Caco-2 (cell line): ENCODE measurements around the gene UBASH3B. TPM values are rescaled to one million over a fixed set of nuclear protein-coding genes. Genes with fewer than 3 reads are reported as not detected.

Experiments used
- BruUV-seq: library from RNA; stranded (reverse); fragments of 400-500 nt; replicated peaks from 2 replicates; lab custom pipeline; 2021; lab: Mats Ljungman, UMichigan
- CTCF ChIA-PET: fragments of 300-600 bp; sonication (Branson Sonifier 250); formaldehyde crosslinking; loops from one replicate; lab custom pipeline; 2022; ENCODE audit warnings: antibody characterized with exemption; lab: Charles Lee
- POLR2A ChIA-PET: fragments of 300-600 bp; sonication (Branson Sonifier 250); formaldehyde crosslinking; loops from one replicate; lab custom pipeline; 2022; ENCODE audit warnings: antibody characterized with exemption; lab: Charles Lee
- DNase-seq, 2 experiments: peaks; one replicate each; pipeline versions ENCODE4 v3.0.0 to v3.0.0-alpha.2; 2020 to 2022
- H3K27me3 ChIP-seq: replicated peaks from 2 replicates; pipeline ENCODE4 v1.6.0; 2011; ENCODE audit warnings: low read length; ENCODE audit not compliant: control insufficient read depth, insufficient read depth
- H3K36me3 ChIP-seq: 2 replicates; pipeline ENCODE4 v1.5.1; 2011; ENCODE audit warnings: low read length; ENCODE audit not compliant: control insufficient read depth, insufficient read depth
- H3K4me1 ChIP-seq: fragments of 250-450 bp; sonication (Bioruptor Pico); 2 replicates; pipeline ENCODE4 v1.5.1; 2020; ENCODE audit warnings: mild to moderate bottlenecking
- H3K4me3 ChIP-seq: 2 replicates; pipeline ENCODE4 v1.5.1; 2011; ENCODE audit warnings: low read depth, mild to moderate bottlenecking, control low read depth, low read length
- H3K9me3 ChIP-seq: fragments of 250-450 bp; sonication (Bioruptor Pico); 2 replicates; pipeline ENCODE4 v1.5.1; 2020; ENCODE audit warnings: mild to moderate bottlenecking, moderate library complexity
- H3K27ac Mint-ChIP-seq: one replicate; pipeline ENCODE4 v1.8.0; 2022; ENCODE audit warnings: mixed read lengths; ENCODE audit not compliant: unreplicated experiment
- H3K27me3 Mint-ChIP-seq: one replicate; pipeline ENCODE4 v1.8.0; 2022; ENCODE audit warnings: mixed read lengths; ENCODE audit not compliant: insufficient read depth, unreplicated experiment
- H3K36me3 Mint-ChIP-seq: one replicate; pipeline ENCODE4 v1.8.0; 2022; ENCODE audit warnings: mild to moderate bottlenecking, mixed read lengths; ENCODE audit not compliant: insufficient read depth, unreplicated experiment
- H3K4me1 Mint-ChIP-seq: one replicate; pipeline ENCODE4 v1.8.0; 2022; ENCODE audit warnings: low read depth, mixed read lengths; ENCODE audit not compliant: unreplicated experiment
- H3K4me3 Mint-ChIP-seq: one replicate; pipeline ENCODE4 v1.8.0; 2022; ENCODE audit warnings: mild to moderate bottlenecking, moderate library complexity, mixed read lengths; ENCODE audit not compliant: unreplicated experiment
- H3K9me3 Mint-ChIP-seq: one replicate; pipeline ENCODE4 v1.8.0; 2022; ENCODE audit warnings: mixed read lengths; ENCODE audit not compliant: unreplicated experiment
- intact Hi-C: fragments of 100-400 bp; cut with micrococcal nuclease; formaldehyde crosslinking; loops from one replicate; pipeline ENCODE4 v1.10.0; 2022; ENCODE audit not compliant: unreplicated experiment
- total RNA-seq: library from RNA; stranded (reverse); gene quantifications from 2 replicates; pipeline ENCODE4 v1.2.3, GENCODE V29; 2022
- TF ChIP-seq, protein P1 (sequence below), 2 experiments: fragments of 200-600 bp in 1 of 2; IDR thresholded peaks; 1 replicate in 1 of 2; 2 replicates in 1 of 2; pipeline versions ENCODE4 v1.5.1 to v1.8.0; 2011 to 2022; ENCODE audit warnings: antibody characterized with exemption in 1 of 2, control low read depth in 1 of 2, inconsistent platforms in 1 of 2, low read depth in 1 of 2, low read length in 1 of 2, mild to moderate bottlenecking in 1 of 2, moderate library complexity in 1 of 2; ENCODE audit not compliant: insufficient read depth in 1 of 2, severe bottlenecking in 1 of 2, unreplicated experiment in 1 of 2

Gene UBASH3B
- total RNA-seq, 1 experiment from 2014 or later = 21.5 TPM

GRCh38 chr11:122833846-122834464, 178.4 kb downstream of the UBASH3B start:
- DNase-seq = no peak
- no peaks in the 10 kb centered on the region for H3K9me3 Mint-ChIP-seq
- Histone ChIP-seq H3K4me3 (no peak overlapping the region), H3K9me3 (no peaks in the 10 kb centered on the region), H3K4me1 (no peaks in the 10 kb centered on the region), H3K27me3 (no peaks in the 10 kb centered on the region), H3K36me3 (no peaks in the 10 kb centered on the region)
- ChIA-PET CTCF (interaction anchor here (0.9 kb wide), 1 partner anchor 220 kb away, joined by 3 read pairs; no protein-coding TSS in a partner anchor), POLR2A (no interaction called here)
- H3K4me1 Mint-ChIP-seq = no peaks in the 10 kb centered on the region
- no peaks in the 10 kb centered on the region for H3K36me3 Mint-ChIP-seq
- peaks cover 24% of the 10 kb centered on the region for H3K27me3 Mint-ChIP-seq
- TF ChIP-seq, protein P1, sequence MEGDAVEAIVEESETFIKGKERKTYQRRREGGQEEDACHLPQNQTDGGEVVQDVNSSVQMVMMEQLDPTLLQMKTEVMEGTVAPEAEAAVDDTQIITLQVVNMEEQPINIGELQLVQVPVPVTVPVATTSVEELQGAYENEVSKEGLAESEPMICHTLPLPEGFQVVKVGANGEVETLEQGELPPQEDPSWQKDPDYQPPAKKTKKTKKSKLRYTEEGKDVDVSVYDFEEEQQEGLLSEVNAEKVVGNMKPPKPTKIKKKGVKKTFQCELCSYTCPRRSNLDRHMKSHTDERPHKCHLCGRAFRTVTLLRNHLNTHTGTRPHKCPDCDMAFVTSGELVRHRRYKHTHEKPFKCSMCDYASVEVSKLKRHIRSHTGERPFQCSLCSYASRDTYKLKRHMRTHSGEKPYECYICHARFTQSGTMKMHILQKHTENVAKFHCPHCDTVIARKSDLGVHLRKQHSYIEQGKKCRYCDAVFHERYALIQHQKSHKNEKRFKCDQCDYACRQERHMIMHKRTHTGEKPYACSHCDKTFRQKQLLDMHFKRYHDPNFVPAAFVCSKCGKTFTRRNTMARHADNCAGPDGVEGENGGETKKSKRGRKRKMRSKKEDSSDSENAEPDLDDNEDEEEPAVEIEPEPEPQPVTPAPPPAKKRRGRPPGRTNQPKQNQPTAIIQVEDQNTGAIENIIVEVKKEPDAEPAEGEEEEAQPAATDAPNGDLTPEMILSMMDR (IDR thresholded peaks at IDR 0.05; ENCODE audit: insufficient read depth in 1 of 2, low read depth in 1 of 2, low read length in 1 of 2, severe bottlenecking in 1 of 2, unreplicated experiment in 1 of 2) = no peak
- intact Hi-C loops = no loop called here
- H3K4me3 Mint-ChIP-seq = no peak overlapping the region
- no peak overlapping the region for H3K27ac Mint-ChIP-seq
- no TSS peak for BruUV-seq

GRCh38 chr11:122836916-122837315, 181.4 kb downstream of the UBASH3B start:
- H3K36me3 ChIP-seq = no peaks in the 10 kb centered on the region
- no peaks in the 10 kb centered on the region for H3K4me1 ChIP-seq
- BruUV-seq = no TSS peak
- TF ChIP-seq, protein P1 (IDR thresholded peaks at IDR 0.05; ENCODE audit: insufficient read depth in 1 of 2, low read depth in 1 of 2, low read length in 1 of 2, severe bottlenecking in 1 of 2, unreplicated experiment in 1 of 2) = no peak
- H3K9me3 ChIP-seq = no peaks in the 10 kb centered on the region
- Mint-ChIP-seq H3K27ac (no peak overlapping the region), H3K9me3 (no peaks in the 10 kb centered on the region), H3K36me3 (no peaks in the 10 kb centered on the region), H3K27me3 (peaks cover 24% of the 10 kb centered on the region), H3K4me3 (no peak overlapping the region), H3K4me1 (no peaks in the 10 kb centered on the region)
- no peak for DNase-seq
- CTCF ChIA-PET = interaction anchor here (1.2 kb wide), 1 partner anchor 17 kb away, joined by 3 read pairs; no protein-coding TSS in a partner anchor
- intact Hi-C loops = no loop called here
- H3K4me3 ChIP-seq = no peak overlapping the region
- POLR2A ChIA-PET = no interaction called here
- no peaks in the 10 kb centered on the region for H3K27me3 ChIP-seq

DNA sequence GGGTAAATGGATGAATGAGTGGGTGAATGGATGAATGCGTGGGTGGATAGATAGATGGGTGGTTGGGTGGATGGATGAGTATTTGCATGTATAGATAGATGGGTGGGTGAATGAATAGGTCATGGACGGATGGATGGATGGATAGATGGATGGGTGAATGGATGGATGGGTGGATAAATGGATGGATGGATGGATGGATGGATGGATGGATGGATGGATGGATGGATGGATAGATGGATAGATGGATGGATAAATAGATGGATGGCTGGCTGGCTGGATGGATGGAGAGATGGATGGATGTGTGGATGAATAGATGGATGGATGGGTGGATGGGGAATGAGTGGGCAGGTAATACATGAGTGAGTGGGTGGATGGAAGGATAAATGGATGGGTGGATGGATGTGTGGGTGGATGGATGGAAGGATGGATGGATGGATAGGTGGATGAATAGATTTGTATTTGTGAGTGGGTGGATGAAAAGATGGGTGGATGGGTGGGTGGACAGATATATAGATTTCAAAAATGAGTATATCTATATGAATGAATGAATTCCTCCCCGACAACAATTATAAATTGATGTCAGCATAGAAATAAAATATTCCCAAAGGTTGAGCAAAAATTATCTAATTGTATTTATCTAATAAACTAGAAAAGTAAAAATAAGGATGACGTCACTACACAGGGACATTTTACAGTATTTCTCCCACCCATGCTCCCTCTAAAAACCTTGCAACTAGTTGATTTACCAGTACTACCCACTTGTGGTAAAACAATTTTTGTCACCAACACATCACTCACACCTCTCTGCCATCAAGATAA, 182.2 kb downstream of the UBASH3B start:
- Mint-ChIP-seq H3K4me1 (no peaks in the 10 kb centered on the region), H3K27ac (no peak overlapping the region), H3K27me3 (peaks cover 19% of the 10 kb centered on the region), H3K36me3 (no peaks in the 10 kb centered on the region), H3K4me3 (no peak overlapping the region), H3K9me3 (no peaks in the 10 kb centered on the region)
- no peak overlapping the region for H3K4me3 ChIP-seq
- TF ChIP-seq, protein P1 (IDR thresholded peaks at IDR 0.05; ENCODE audit: insufficient read depth in 1 of 2, low read depth in 1 of 2, low read length in 1 of 2, severe bottlenecking in 1 of 2, unreplicated experiment in 1 of 2) = no peak
- intact Hi-C loops = no loop called here
- CTCF ChIA-PET = no interaction called here
- no peaks in the 10 kb centered on the region for H3K27me3 ChIP-seq
- H3K36me3 ChIP-seq = no peaks in the 10 kb centered on the region
- POLR2A ChIA-PET = no interaction called here
- peaks cover 3% of the 10 kb centered on the region; the same call in 1 of the 2 replicates for H3K4me1 ChIP-seq
- no peak for DNase-seq
- H3K9me3 ChIP-seq = no peaks in the 10 kb centered on the region
- BruUV-seq = no TSS peak
